SK-N-SH (cell line): ENCODE data around the gene ZNF385C. TPM values are rescaled to one million over a fixed set of nuclear protein-coding genes. Genes with fewer than 3 reads are reported as not detected.

Experiments
- CTCF ChIA-PET: fragments of 300-600, 350-600 bp; formaldehyde crosslinking; extraction: SDS; loops from one replicate; lab custom pipeline; 2021; lab: Yijun Ruan, JAX
- POLR2A ChIA-PET: fragments of 350-600 bp; sonication (Branson Sonifier 250); formaldehyde crosslinking; extraction: SDS; loops from one replicate; lab custom pipeline; 2020; ENCODE audit warnings: antibody characterized with exemption, inconsistent platforms; lab: Yijun Ruan, JAX
- DNase-seq: peaks from one replicate; pipeline ENCODE4 v3.0.0; 2012
- H2AFZ ChIP-seq: fragments of 200-600 bp; sonication (generic); 2 replicates; pipeline ENCODE4 v1.8.1; 2016; ENCODE audit warnings: antibody characterized with exemption, mild to moderate bottlenecking, low read depth
- H3F3A ChIP-seq: fragments of 200-600 bp; sonication (generic); replicated peaks from 2 replicates; pipeline ENCODE3; 2016; ENCODE audit warnings: antibody characterized with exemption, mild to moderate bottlenecking; ENCODE audit not compliant: insufficient read depth
- H3K27ac ChIP-seq, 2 experiments: fragments of 200-500 bp in 1 of 2; fragments of 200-600 bp in 1 of 2; sonication (Bioruptor generic) in 1 of 2; sonication (generic), shearing (Covaris generic) in 1 of 2; 2 replicates each; pipeline versions ENCODE4 v1.5.1 to v1.6.1; 2014 to 2016; ENCODE audit warnings: low read depth in 2 of 2, inconsistent platforms in 1 of 2, low read length in 1 of 2, mild to moderate bottlenecking in 1 of 2, mixed read lengths in 1 of 2
- H3K27me3 ChIP-seq: fragments of 200-600 bp; sonication (generic), shearing (Covaris generic); 2 replicates; pipeline ENCODE4 v1.6.1; 2016; ENCODE audit warnings: mixed run types; ENCODE audit not compliant: insufficient read depth
- H3K36me3 ChIP-seq, 2 experiments: fragments of 200-500 bp in 1 of 2; fragments of 200-600 bp in 1 of 2; sonication (Bioruptor generic) in 1 of 2; sonication (generic) in 1 of 2; replicated peaks in 1 of 2; 2 replicates each; pipeline versions ENCODE3 to v1.5.1; 2014 to 2016; ENCODE audit warnings: low read length in 1 of 2, mild to moderate bottlenecking in 1 of 2; ENCODE audit not compliant: insufficient read depth in 2 of 2, control insufficient read depth in 1 of 2
- H3K4me1 ChIP-seq, 2 experiments: fragments of 200-500 bp in 1 of 2; fragments of 200-600 bp in 1 of 2; sonication (Bioruptor generic) in 1 of 2; sonication (generic), shearing (Covaris generic) in 1 of 2; 2 replicates each; pipeline versions ENCODE4 v1.5.1 to v1.6.1; 2014 to 2016; ENCODE audit warnings: low read depth in 1 of 2, low read length in 1 of 2, mixed run types in 1 of 2; ENCODE audit not compliant: insufficient read depth in 2 of 2, control insufficient read depth in 1 of 2
- H3K4me2 ChIP-seq: fragments of 200-600 bp; sonication (generic), shearing (Covaris generic); 2 replicates; pipeline ENCODE4 v1.6.1; 2017; ENCODE audit warnings: mixed run types
- H3K4me3 ChIP-seq, 2 experiments: fragments of 200-500 bp in 1 of 2; fragments of 200-600 bp in 1 of 2; sonication (Bioruptor generic) in 1 of 2; sonication (generic), shearing (Covaris generic) in 1 of 2; 2 replicates each; pipeline versions ENCODE4 v1.5.1 to v1.8.1; 2014 to 2016; ENCODE audit warnings: low read depth in 2 of 2, inconsistent platforms in 1 of 2, low read length in 1 of 2, mild to moderate bottlenecking in 1 of 2, mixed read lengths in 1 of 2, moderate library complexity in 1 of 2
- H3K79me2 ChIP-seq: fragments of 200-600 bp; sonication (generic); 2 replicates; pipeline ENCODE4 v1.8.1; 2017; ENCODE audit warnings: mild to moderate bottlenecking; ENCODE audit not compliant: insufficient read depth
- H3K9ac ChIP-seq: fragments of 200-600 bp; sonication (generic); 2 replicates; pipeline ENCODE4 v1.6.1; 2017; ENCODE audit warnings: mixed run types
- H3K9me2 ChIP-seq: fragments of 200-600 bp; sonication (generic); 2 replicates; pipeline ENCODE4 v1.6.1; 2017; ENCODE audit warnings: mixed run types
- H3K9me3 ChIP-seq: fragments of 200-600 bp; sonication (generic); 2 replicates; pipeline ENCODE4 v1.6.1; 2017; ENCODE audit warnings: mixed run types, mild to moderate bottlenecking, moderate library complexity
- H4K20me1 ChIP-seq: fragments of 200-600 bp; sonication (generic); 2 replicates; pipeline ENCODE4 v1.6.1; 2017; ENCODE audit warnings: mild to moderate bottlenecking, mixed run types; ENCODE audit not compliant: insufficient read depth
- CHD2 ChIP-seq: fragments of 150-350 bp; IDR thresholded peaks from 2 replicates; pipeline ENCODE4 v1.6.1; 2018; ENCODE audit warnings: low read length; ENCODE audit not compliant: partially characterized antibody
- RCOR1 ChIP-seq: fragments of 150-350 bp; IDR thresholded peaks from 2 replicates; pipeline ENCODE4 v1.6.1; 2017; ENCODE audit warnings: antibody characterized with exemption, low read length
- REST ChIP-seq: IDR thresholded peaks from 2 replicates; pipeline ENCODE4 v1.6.1; 2012; ENCODE audit warnings: mild to moderate bottlenecking, low read depth, low read length, moderate library complexity
- RXRA ChIP-seq: IDR thresholded peaks from 2 replicates; pipeline ENCODE4 v1.4.0; 2012; ENCODE audit warnings: low read depth, mild to moderate bottlenecking, borderline replicate concordance
- YY1 ChIP-seq: IDR thresholded peaks from 2 replicates; pipeline ENCODE4 v1.4.0; 2012; ENCODE audit warnings: low read depth, mild to moderate bottlenecking
- WGBS: methylation state at CpG from one replicate; pipeline ENCODE4 v1.1.6; 2017; ENCODE audit warnings: low lambda C conversion rate; 5-methylcytosine and 5-hydroxymethylcytosine counted together
- polyA plus RNA-seq, 3 experiments: library from polyadenylated mRNA; depleted of rRNA; stranded (reverse); fragments of >200 nt; gene quantifications; 2 replicates each; pipeline ENCODE4 v1.2.3, GENCODE V29; 2012

ZNF385C gene
- polyA plus RNA-seq, 1 of the 3 experiments (the other 2 are of a cell fraction): 0.05 TPM

DNA sequence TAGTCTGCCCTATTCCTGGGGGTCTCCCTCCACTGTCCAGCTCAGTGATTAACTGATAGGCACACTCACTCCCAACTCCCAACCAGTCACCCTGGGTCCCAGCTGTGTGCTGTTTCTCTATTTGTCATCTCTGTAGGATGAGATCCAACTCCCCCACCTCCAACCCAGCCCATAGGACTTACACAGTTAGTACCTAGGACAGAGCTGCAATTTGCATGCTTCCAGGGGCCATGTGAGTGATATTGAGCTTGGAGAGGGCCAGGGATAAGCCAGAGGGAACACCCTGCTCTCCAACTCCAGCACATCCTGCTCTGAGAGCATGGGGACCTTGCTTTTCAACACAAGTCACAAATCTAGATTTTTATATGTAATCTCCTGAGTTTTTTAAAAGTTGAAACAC lies 56.7 kb downstream of the ZNF385C start:
- CTCF ChIA-PET: interaction anchor here (0.6 to 5.8 kb wide), 7 partner anchors 10 to 782 kb away, joined by 3 to 34 read pairs (median 3); partner anchors contain the start of genes BECN1 and C17orf113
- Histone ChIP-seq H3K9ac (no peak overlapping the region), H3K4me2 (no peak overlapping the region), H3K36me3 (no peaks in the 10 kb centered on the region), H3K79me2 (no peaks in the 10 kb centered on the region), H3K9me2 (no peaks in the 10 kb centered on the region), H3K27ac (no peak overlapping the region), H3K27me3 (no peaks in the 10 kb centered on the region), H3K4me1 (no peaks in the 10 kb centered on the region), H3K4me3 (no peak overlapping the region), H3F3A (no peaks in the 10 kb centered on the region), H4K20me1 (no peaks in the 10 kb centered on the region), H3K9me3 (no peaks in the 10 kb centered on the region), H2AFZ (no peak overlapping the region)
- POLR2A ChIA-PET: interaction anchor here (1.6 kb wide), 1 partner anchor 24 kb away, joined by 4 read pairs; the partner anchor contains the start of gene DNAJC7
- no peak for TF ChIP-seq YY1
- 0 out of 2 replicates have a peak, but pooled peaks have one; percentile 53 for TF ChIP-seq REST
- DNase-seq: no peak

- no peak for DNase-seq
- Histone ChIP-seq H3K36me3 (no peaks in the 10 kb centered on the region), H3K4me1 (no peaks in the 10 kb centered on the region), H3K4me3 (no peak overlapping the region), H3F3A (no peaks in the 10 kb centered on the region), H3K9me3 (no peaks in the 10 kb centered on the region), H2AFZ (no peak overlapping the region), H3K27ac (no peak overlapping the region), H3K27me3 (no peaks in the 10 kb centered on the region), H3K79me2 (no peaks in the 10 kb centered on the region), H3K9me2 (no peaks in the 10 kb centered on the region), H3K4me2 (no peak overlapping the region), H4K20me1 (no peaks in the 10 kb centered on the region), H3K9ac (no peak overlapping the region)
- TF ChIP-seq CHD2 (no peak), RXRA (no peak), RCOR1 (no peak)
- ChIA-PET CTCF (interaction anchor here (0.8 to 5.8 kb wide), 8 partner anchors 10 to 75 kb away, joined by 3 to 34 read pairs (median 3); partner anchors contain the start of gene C17orf113), POLR2A (interaction anchor here (1.6 kb wide), 1 partner anchor 23 kb away, joined by 4 read pairs; the partner anchor contains the start of gene DNAJC7)
- WGBS: 85% methylated on average over 4 of the region's 10 CpGs
These were observed 57.5 kb downstream of the ZNF385C start for GRCh38 chr17:42040818-42041217.
